Hippocampal formation (tissue), 2 donors: Measurements from ENCODE around the gene KCNH8.
A peak's percentile ranks its signal among the peaks of the same experiment; 100 is the strongest.
"Not testable (repeated sequence)": the region's sequence is repeated elsewhere in the genome, so short reads cannot be mapped to it uniquely, and the experiment has no call there.

ENCODE experiments used
- DNase-seq, 2 donors: peaks; one replicate each; lab custom pipeline; 2025; lab: John Stamatoyannopoulos, UW

The KCNH8 gene

GRCh38 chr3:19173945-19174344 lies 25.6 kb downstream of the KCNH8 start:
- DNase-seq, result no peak

GRCh38 chr3:19183584-19183983 lies 35.3 kb downstream of the KCNH8 start:
- DNase-seq, result no peak

- DNase-seq, result no peak
Measured at GRCh38 chr3:19190126-19190525, 41.8 kb downstream of the KCNH8 start.

GRCh38 chr3:19190602-19191001 lies 42.3 kb downstream of the KCNH8 start:
- DNase-seq, result no peak

- DNase-seq, result no peak
Measured at GRCh38 chr3:19199131-19199530, 50.8 kb downstream of the KCNH8 start.

- DNase-seq, result peak in 1 of 2 donors; percentile 93
Measured at GRCh38 chr3:19202303-19202702, 54.0 kb downstream of the KCNH8 start.

- no peak for DNase-seq
Measured at GRCh38 chr3:19202754-19203153, 54.4 kb downstream of the KCNH8 start.

GRCh38 chr3:19206540-19206939 lies 58.2 kb downstream of the KCNH8 start:
- DNase-seq, result no peak

- DNase-seq, result peak in 1 of 2 donors; percentile 73
Measured at GRCh38 chr3:19213603-19214220, 65.4 kb downstream of the KCNH8 start.

- no peak for DNase-seq
Measured at GRCh38 chr3:19215427-19215826, 67.1 kb downstream of the KCNH8 start.

- DNase-seq, result no peak
Measured at GRCh38 chr3:19216669-19217337, 68.5 kb downstream of the KCNH8 start.

- DNase-seq, result no peak
Measured at GRCh38 chr3:19220311-19220710, 72.0 kb downstream of the KCNH8 start.

- DNase-seq, result no peak
Measured at GRCh38 chr3:19221081-19221480, 72.8 kb downstream of the KCNH8 start.

- DNase-seq, result no peak
Measured at GRCh38 chr3:19226479-19226878, 78.2 kb downstream of the KCNH8 start.

- no peak for DNase-seq
Measured at GRCh38 chr3:19228167-19228566, 79.9 kb downstream of the KCNH8 start.

- DNase-seq, result no peak
Measured at GRCh38 chr3:19229086-19229485, 80.8 kb downstream of the KCNH8 start.

GRCh38 chr3:19229881-19230280 lies 81.6 kb downstream of the KCNH8 start:
- not testable (repeated sequence) for DNase-seq

GRCh38 chr3:19231792-19232461 lies 83.6 kb downstream of the KCNH8 start:
- DNase-seq, result no peak

GRCh38 chr3:19232566-19232965 lies 84.3 kb downstream of the KCNH8 start:
- no peak for DNase-seq

- not testable (repeated sequence) for DNase-seq
Measured at GRCh38 chr3:19233882-19234784, 85.8 kb downstream of the KCNH8 start.

- no peak for DNase-seq
Measured at GRCh38 chr3:19248143-19248542, 99.8 kb downstream of the KCNH8 start.

GRCh38 chr3:19248767-19249166 lies 100.5 kb downstream of the KCNH8 start:
- no peak for DNase-seq
